Mucosa of stomach (tissue), 1 donor: ENCODE measurements around the gene ERN2.
"Not testable (repeated sequence)": the region's sequence is repeated elsewhere in the genome, so short reads cannot be mapped to it uniquely, and the experiment has no call there.

Source experiments
- H3K27me3 ChIP-seq: one replicate; pipeline ENCODE4 v1.7.0; 2013; ENCODE audit warnings: mild to moderate bottlenecking, low read length; ENCODE audit not compliant: control insufficient read depth, insufficient read depth
- H3K36me3 ChIP-seq: one replicate; pipeline ENCODE4 v1.7.0; 2013; ENCODE audit warnings: low read length; ENCODE audit not compliant: control insufficient read depth, insufficient read depth
- H3K4me1 ChIP-seq: one replicate; pipeline ENCODE4 v1.7.0; 2013; ENCODE audit warnings: mild to moderate bottlenecking, low read length; ENCODE audit not compliant: control insufficient read depth, insufficient read depth
- H3K4me3 ChIP-seq: one replicate; pipeline ENCODE4 v1.7.0; 2013; ENCODE audit warnings: low read length
- H3K9ac ChIP-seq: one replicate; pipeline ENCODE4 v1.7.0; 2013; ENCODE audit warnings: mild to moderate bottlenecking, low read length, moderate library complexity
- H3K9me3 ChIP-seq: one replicate; pipeline ENCODE4 v1.7.0; 2013; ENCODE audit warnings: mild to moderate bottlenecking, low read length, moderate library complexity; ENCODE audit not compliant: control insufficient read depth
- donor health status: Pancreatic carcinoma.

Gene ERN2

GRCh38 chr16:23739516-23739915, 26.5 kb upstream of the ERN2 start:
- H3K4me1 ChIP-seq, result peaks cover 5% of the 10 kb centered on the region
- H3K36me3 ChIP-seq, result no peaks in the 10 kb centered on the region
- H3K4me3 ChIP-seq, result no peak overlapping the region
- H3K9ac ChIP-seq, result no peak overlapping the region
- no peaks in the 10 kb centered on the region for H3K9me3 ChIP-seq
- H3K27me3 ChIP-seq, result peaks cover 3% of the 10 kb centered on the region

GRCh38 chr16:23737423-23738028, 24.5 kb upstream of the ERN2 start:
- H3K4me1 ChIP-seq, H3K27me3 ChIP-seq, H3K9me3 ChIP-seq, H3K36me3 ChIP-seq, H3K4me3 ChIP-seq, H3K9ac ChIP-seq: not testable (repeated sequence)

GRCh38 chr16:23734176-23734893, 21.3 kb upstream of the ERN2 start:
- H3K36me3 ChIP-seq, result no peaks in the 10 kb centered on the region
- no peaks in the 10 kb centered on the region for H3K9me3 ChIP-seq
- H3K4me1 ChIP-seq, result peaks cover 13% of the 10 kb centered on the region
- H3K9ac ChIP-seq, result no peak overlapping the region
- H3K27me3 ChIP-seq, result no peaks in the 10 kb centered on the region
- no peak overlapping the region for H3K4me3 ChIP-seq

DNA sequence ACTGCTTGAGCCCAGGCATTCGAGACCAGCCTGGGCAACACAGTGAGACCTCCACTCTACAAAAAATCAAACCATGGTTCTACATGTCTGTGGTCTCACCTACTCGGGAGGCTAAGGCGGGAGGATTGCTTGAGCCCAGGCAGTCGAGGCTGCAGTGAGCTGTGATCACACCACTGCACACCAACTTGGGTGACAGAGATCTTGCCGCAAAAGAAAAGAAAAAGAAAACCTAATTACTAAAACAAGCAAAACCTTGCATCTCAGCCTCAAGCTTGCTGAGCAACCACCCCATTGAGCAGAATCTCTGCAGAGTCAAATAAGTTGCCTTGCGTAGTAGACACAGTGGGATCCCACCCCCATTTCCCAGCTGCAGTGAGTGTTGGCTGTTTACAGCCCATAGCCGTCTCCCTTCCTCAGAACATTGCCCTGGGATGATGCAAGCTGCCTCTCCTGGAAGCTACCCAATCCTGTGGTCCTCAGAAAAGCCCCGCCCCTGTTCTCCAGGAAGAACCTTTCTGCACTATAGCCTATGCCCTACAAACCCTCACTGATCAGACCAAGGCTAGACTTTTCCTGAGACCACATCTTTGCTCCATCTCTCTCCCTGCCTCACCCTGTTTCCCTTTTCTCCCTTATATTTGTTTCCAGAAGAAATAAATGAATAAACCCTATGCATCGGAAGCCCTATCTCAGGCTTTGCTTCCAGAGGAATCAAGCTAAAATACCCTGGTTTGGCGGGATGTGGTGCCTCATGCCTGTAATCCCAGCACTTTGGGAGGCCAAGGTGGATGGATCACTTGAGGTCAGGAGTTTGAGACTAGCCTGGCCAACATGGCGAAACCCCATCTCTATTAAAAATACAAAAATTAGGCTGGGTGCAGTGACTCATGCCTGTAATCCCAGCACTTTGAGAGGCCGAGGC, 16.7 kb upstream of the ERN2 start:
- Histone ChIP-seq H3K4me1 (peaks cover 11% of the 10 kb centered on the region), H3K4me3 (no peak overlapping the region), H3K27me3 (no peaks in the 10 kb centered on the region), H3K9me3 (no peaks in the 10 kb centered on the region), H3K36me3 (no peaks in the 10 kb centered on the region), H3K9ac (no peak overlapping the region)

GRCh38 chr16:23728112-23728477, 15.1 kb upstream of the ERN2 start:
- no peak overlapping the region for H3K4me3 ChIP-seq

GRCh38 chr16:23726710-23727109, 13.7 kb upstream of the ERN2 start:
- no peaks in the 10 kb centered on the region for H3K9me3 ChIP-seq
- no peaks in the 10 kb centered on the region for H3K36me3 ChIP-seq
- H3K4me3 ChIP-seq, result no peak overlapping the region
- H3K4me1 ChIP-seq, result peaks cover 10% of the 10 kb centered on the region
- H3K27me3 ChIP-seq, result no peaks in the 10 kb centered on the region
- no peak overlapping the region for H3K9ac ChIP-seq

More at GRCh38 chr16:23728112-23728477, 15.1 kb upstream of the ERN2 start:
- no peaks in the 10 kb centered on the region for H3K9me3 ChIP-seq
- H3K36me3 ChIP-seq, result no peaks in the 10 kb centered on the region
- no peaks in the 10 kb centered on the region for H3K27me3 ChIP-seq
- H3K4me1 ChIP-seq, result peaks cover 10% of the 10 kb centered on the region
- H3K9ac ChIP-seq, result no peak overlapping the region

GRCh38 chr16:23724785-23725131, 11.7 kb upstream of the ERN2 start:
- no peak overlapping the region for H3K4me3 ChIP-seq
- no peak overlapping the region for H3K9ac ChIP-seq
- no peaks in the 10 kb centered on the region for H3K9me3 ChIP-seq
- no peaks in the 10 kb centered on the region for H3K27me3 ChIP-seq
- peaks cover 6% of the 10 kb centered on the region for H3K4me1 ChIP-seq
- no peaks in the 10 kb centered on the region for H3K36me3 ChIP-seq

DNA sequence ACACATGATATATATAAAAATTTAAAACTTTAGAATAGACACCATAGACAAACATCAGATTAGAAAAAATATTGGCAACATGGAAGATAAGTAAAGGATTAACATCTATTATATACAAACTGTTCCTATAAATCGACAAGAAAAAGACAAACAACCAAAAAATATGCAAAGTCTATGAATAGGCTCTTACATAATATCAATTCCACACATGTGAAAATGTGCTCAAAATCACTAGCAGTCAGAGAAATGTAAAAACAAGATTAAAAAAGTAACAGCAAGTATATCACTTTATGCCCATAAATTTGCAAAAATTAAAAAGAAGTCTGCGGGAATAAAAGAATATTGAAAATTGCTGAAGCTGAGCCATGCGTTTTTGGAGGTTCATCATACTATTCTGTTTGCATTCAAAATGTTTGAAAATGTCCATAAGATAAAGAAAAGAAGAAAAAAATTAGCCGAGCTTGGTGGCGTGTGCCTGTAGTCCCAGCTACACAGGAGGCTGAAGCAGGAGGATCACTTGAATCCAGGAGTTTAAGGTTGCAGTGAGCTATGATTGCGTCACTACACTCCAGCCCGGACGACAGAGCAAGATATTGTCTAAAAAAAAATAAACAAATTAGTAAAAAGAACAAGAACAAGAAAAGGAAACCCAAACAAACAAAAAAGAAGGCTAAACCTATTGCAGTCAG, 11.2 kb upstream of the ERN2 start:
- Histone ChIP-seq H3K9me3 (no peaks in the 10 kb centered on the region), H3K27me3 (no peaks in the 10 kb centered on the region), H3K9ac (no peak overlapping the region), H3K4me1 (peaks cover under 1% of the 10 kb centered on the region), H3K36me3 (no peaks in the 10 kb centered on the region), H3K4me3 (no peak overlapping the region)

DNA sequence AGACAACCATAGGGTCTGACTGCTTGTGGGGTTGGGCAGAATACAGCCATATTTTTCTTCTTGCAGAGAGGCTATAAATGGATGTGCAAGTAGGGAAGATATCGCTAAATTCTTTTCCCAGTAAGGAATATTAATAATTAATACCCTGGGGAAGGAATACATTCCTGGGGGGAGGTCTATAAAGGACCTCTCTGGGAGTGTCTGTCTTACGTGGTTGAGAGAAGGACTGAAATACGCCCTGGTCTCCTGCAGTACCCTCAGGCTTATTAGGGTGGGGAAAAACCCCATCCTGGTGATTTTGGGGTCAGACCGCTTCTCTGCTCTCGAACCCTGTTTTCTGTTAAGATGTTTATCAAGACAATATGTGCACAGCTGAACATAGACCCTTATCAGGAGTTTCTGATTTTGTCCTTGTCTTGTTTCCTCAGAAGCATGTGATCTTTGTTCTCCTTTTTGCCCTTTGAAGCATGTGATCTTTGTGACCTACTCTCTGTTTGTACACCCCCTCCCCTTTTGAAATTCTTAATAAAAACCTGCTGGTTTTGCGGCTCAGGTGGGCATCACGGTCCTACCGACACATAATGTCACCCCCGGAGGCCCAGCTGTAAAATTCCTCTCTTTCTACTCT, 9.7 kb upstream of the ERN2 start:
- not testable (repeated sequence) for H3K9me3 ChIP-seq, H3K9ac ChIP-seq, H3K36me3 ChIP-seq, H3K27me3 ChIP-seq, H3K4me3 ChIP-seq, H3K4me1 ChIP-seq

DNA sequence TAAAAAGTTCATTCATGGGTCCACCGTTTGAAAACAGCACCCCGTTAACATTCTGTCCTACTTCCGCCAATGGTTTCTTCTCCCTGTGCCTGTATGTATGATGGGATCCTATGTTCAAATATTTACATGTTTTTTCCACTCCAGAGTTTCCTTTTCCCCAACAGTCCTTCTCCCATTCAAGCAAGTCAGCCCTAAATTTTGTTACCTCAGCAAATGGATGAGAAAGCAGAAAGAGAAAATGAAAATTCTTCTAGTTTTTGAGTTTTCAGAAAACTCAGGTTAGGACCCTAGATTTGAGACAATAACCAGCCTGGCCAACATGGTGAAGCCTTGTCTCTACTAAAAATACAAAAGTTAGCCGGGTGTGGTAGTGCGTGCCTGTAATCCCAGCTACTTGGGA, 3.5 kb upstream of the ERN2 start:
- no peaks in the 10 kb centered on the region for H3K27me3 ChIP-seq
- H3K9me3 ChIP-seq, result no peaks in the 10 kb centered on the region
- H3K9ac ChIP-seq, result no peak overlapping the region
- H3K4me3 ChIP-seq, result no peak overlapping the region
- peaks cover 3% of the 10 kb centered on the region for H3K4me1 ChIP-seq
- H3K36me3 ChIP-seq, result no peaks in the 10 kb centered on the region

- H3K36me3 ChIP-seq, result peaks cover 16% of the 10 kb centered on the region
- no peaks in the 10 kb centered on the region for H3K27me3 ChIP-seq
- H3K9ac ChIP-seq, result peak overlapping the region; percentile 86
- H3K4me1 ChIP-seq, result peaks cover 11% of the 10 kb centered on the region
- H3K4me3 ChIP-seq, result peak overlapping the region; percentile 33
- H3K9me3 ChIP-seq, result no peaks in the 10 kb centered on the region
Observed at GRCh38 chr16:23711785-23712184, 1.2 kb downstream of the ERN2 start.
